Mesenchymal stem cell (in vitro differentiated cells and primary cell): ENCODE measurements around the gene SLC35F1.

Experiments
- DNase-seq: peaks from one replicate; pipeline ENCODE4 v3.0.0-alpha.2; 2013
- H2AFZ ChIP-seq: one replicate; pipeline ENCODE4 v1.6.1; 2013; ENCODE audit warnings: low read depth, mild to moderate bottlenecking, control low read depth, inconsistent platforms, low read length, moderate library complexity
- H2AK5ac ChIP-seq: 2 replicates; pipeline ENCODE4 v1.6.1; 2013; ENCODE audit warnings: low read length, moderate library complexity, mild to moderate bottlenecking, inconsistent platforms; ENCODE audit not compliant: severe bottlenecking
- H2BK120ac ChIP-seq: one replicate; pipeline ENCODE4 v1.6.1; 2013; ENCODE audit warnings: low read depth, mild to moderate bottlenecking, inconsistent platforms, low read length, moderate library complexity
- H2BK12ac ChIP-seq, 2 experiments: one replicate each; pipeline ENCODE4 v1.6.1; 2013; ENCODE audit warnings: inconsistent platforms in 2 of 2, low read length in 2 of 2, mild to moderate bottlenecking in 2 of 2, moderate library complexity in 2 of 2, control low read depth in 1 of 2
- H2BK15ac ChIP-seq: one replicate; pipeline ENCODE4 v1.6.1; 2013; ENCODE audit warnings: mild to moderate bottlenecking, low read depth, inconsistent platforms; ENCODE audit not compliant: poor library complexity, severe bottlenecking
- H2BK5ac ChIP-seq: 2 replicates; pipeline ENCODE4 v1.6.1; 2013; ENCODE audit warnings: low read depth, mild to moderate bottlenecking, low read length, control low read depth, inconsistent platforms; ENCODE audit not compliant: poor library complexity, severe bottlenecking
- H3K14ac ChIP-seq, 2 experiments: one replicate each; pipeline ENCODE4 v1.6.1; 2013; ENCODE audit warnings: inconsistent platforms in 2 of 2, low read length in 2 of 2, control low read depth in 1 of 2, mild to moderate bottlenecking in 1 of 2, moderate library complexity in 1 of 2
- H3K18ac ChIP-seq, 2 experiments: one replicate each; pipeline ENCODE4 v1.6.1; 2013; ENCODE audit warnings: inconsistent platforms in 2 of 2, low read length in 2 of 2, control low read depth in 1 of 2, low read depth in 1 of 2, mild to moderate bottlenecking in 1 of 2
- H3K23ac ChIP-seq, 2 experiments: one replicate each; pipeline ENCODE4 v1.6.1; 2013; ENCODE audit warnings: inconsistent platforms in 2 of 2, low read length in 2 of 2, mild to moderate bottlenecking in 2 of 2, moderate library complexity in 2 of 2, control low read depth in 1 of 2
- H3K27ac ChIP-seq: 2 replicates; pipeline ENCODE4 v1.5.1; 2013; ENCODE audit warnings: mild to moderate bottlenecking, moderate library complexity, low read length, control low read depth, inconsistent platforms; ENCODE audit not compliant: poor library complexity, severe bottlenecking
- H3K27me3 ChIP-seq, 2 experiments: 2 replicates each; pipeline versions ENCODE4 v1.6.1 to v1.7.0; 2013; ENCODE audit warnings: low read length in 2 of 2, mild to moderate bottlenecking in 2 of 2, moderate library complexity in 2 of 2, control low read depth in 1 of 2, inconsistent platforms in 1 of 2; ENCODE audit not compliant: control insufficient read depth in 1 of 2, insufficient read depth in 1 of 2
- H3K36me3 ChIP-seq, 2 experiments: 2 replicates each; pipeline versions ENCODE4 v1.6.1 to v1.7.0; 2013; ENCODE audit warnings: low read length in 2 of 2, control low read depth in 1 of 2, inconsistent platforms in 1 of 2, low read depth in 1 of 2, mild to moderate bottlenecking in 1 of 2; ENCODE audit not compliant: insufficient read depth in 2 of 2, control insufficient read depth in 1 of 2
- H3K4ac ChIP-seq, 2 experiments: one replicate each; pipeline ENCODE4 v1.6.1; 2013; ENCODE audit warnings: inconsistent platforms in 2 of 2, low read length in 2 of 2, mild to moderate bottlenecking in 2 of 2, moderate library complexity in 2 of 2, control low read depth in 1 of 2, low read depth in 1 of 2
- H3K4me1 ChIP-seq: 2 replicates; pipeline ENCODE4 v1.6.1; 2013; ENCODE audit warnings: low read depth, low read length, control low read depth; ENCODE audit not compliant: control insufficient read depth, insufficient read depth
- H3K4me2 ChIP-seq: 2 replicates; pipeline ENCODE4 v1.6.1; 2013; ENCODE audit warnings: low read length, mild to moderate bottlenecking, inconsistent platforms; ENCODE audit not compliant: poor library complexity, severe bottlenecking
- H3K4me3 ChIP-seq, 2 experiments: 2 replicates each; pipeline versions ENCODE4 v1.5.1 to v1.7.0; 2013; ENCODE audit warnings: low read length in 2 of 2, mild to moderate bottlenecking in 2 of 2, control low read depth in 1 of 2, low read depth in 1 of 2; ENCODE audit not compliant: insufficient read depth in 1 of 2
- H3K79me1 ChIP-seq: replicated peaks from 2 replicates; pipeline ENCODE4 v1.6.1; 2013; ENCODE audit warnings: mild to moderate bottlenecking, control low read depth, low read length, inconsistent platforms; ENCODE audit not compliant: poor library complexity, severe bottlenecking
- H3K9ac ChIP-seq: 2 replicates; pipeline ENCODE4 v1.7.0; 2013; ENCODE audit warnings: mild to moderate bottlenecking, low read length, moderate library complexity
- H3K9me3 ChIP-seq: 2 replicates; pipeline ENCODE4 v1.7.0; 2013; ENCODE audit warnings: mild to moderate bottlenecking, low read length; ENCODE audit not compliant: control insufficient read depth
- H4K8ac ChIP-seq: one replicate; pipeline ENCODE4 v1.6.1; 2013; ENCODE audit warnings: inconsistent platforms, mild to moderate bottlenecking, low read length, moderate library complexity
- H4K91ac ChIP-seq: one replicate; pipeline ENCODE4 v1.6.1; 2013; ENCODE audit warnings: mild to moderate bottlenecking, low read length, inconsistent platforms
- WGBS: methylation state at CpG from one replicate; pipeline ENCODE4 v1.1.7; 2013; ENCODE audit warnings: mixed read lengths; 5-methylcytosine and 5-hydroxymethylcytosine counted together

Gene SLC35F1

DNA sequence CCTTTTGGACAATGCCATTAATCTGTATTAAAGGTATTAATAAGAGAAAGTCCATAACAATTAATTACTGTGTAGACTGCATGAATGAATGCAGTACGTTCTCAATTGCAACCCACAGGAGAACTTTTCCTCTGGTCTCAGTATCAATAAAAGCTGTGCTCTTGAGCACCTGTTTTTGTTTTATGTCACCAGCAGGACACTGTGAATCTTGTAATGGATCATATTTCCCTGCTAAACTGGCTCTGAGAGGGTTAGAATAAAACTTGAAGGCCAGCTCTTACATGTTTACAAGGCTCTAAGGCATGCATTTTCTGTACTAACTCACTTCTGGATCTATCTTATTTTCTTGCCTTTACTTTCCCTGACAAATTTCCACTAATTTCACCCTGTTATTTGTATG, 426.7 kb downstream of the SLC35F1 start:
- Histone ChIP-seq H3K23ac (no peak overlapping the region), H3K14ac (no peak overlapping the region), H3K4me2 (no peak overlapping the region), H3K18ac (no peak overlapping the region), H2BK5ac (no peak overlapping the region), H3K27me3 (no peaks in the 10 kb centered on the region), H4K8ac (no peak overlapping the region), H2BK12ac (no peak overlapping the region), H3K9ac (no peak overlapping the region), H3K36me3 (no peaks in the 10 kb centered on the region), H3K4ac (no peak overlapping the region), H3K9me3 (no peaks in the 10 kb centered on the region), H2AK5ac (no peak overlapping the region), H2AFZ (no peak overlapping the region), H3K4me1 (no peaks in the 10 kb centered on the region), H2BK120ac (no peak overlapping the region), H4K91ac (no peak overlapping the region), H3K4me3 (no peak overlapping the region), H3K79me1 (no peaks in the 10 kb centered on the region), H3K27ac (no peak overlapping the region), H2BK15ac (no peak overlapping the region)
- DNase-seq: no peak
- 92% methylated on average over 1 of the region's 1 CpG for WGBS

DNA sequence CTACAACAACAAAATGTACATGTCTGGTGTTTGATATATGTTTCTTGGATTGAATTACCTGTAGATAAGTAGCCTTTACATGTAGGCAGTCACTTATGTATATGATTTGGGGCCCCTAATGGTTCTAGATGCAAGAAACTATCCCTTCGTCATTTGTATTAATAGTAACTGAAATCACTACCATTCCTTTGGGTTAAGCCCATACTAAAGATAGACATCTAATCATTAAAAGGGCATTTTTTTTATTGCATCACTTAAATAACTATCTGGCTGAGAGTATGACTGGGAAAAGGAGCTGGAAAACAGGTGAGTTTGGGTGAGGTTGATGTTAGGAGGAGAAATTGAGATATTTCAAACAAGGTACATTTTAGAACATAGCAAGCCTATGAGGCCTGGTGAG, 427.6 kb downstream of the SLC35F1 start:
- H3K9ac ChIP-seq: no peak overlapping the region
- H2BK120ac ChIP-seq: no peak overlapping the region
- DNase-seq: no peak
- H3K36me3 ChIP-seq: no peaks in the 10 kb centered on the region
- H3K4me1 ChIP-seq: no peaks in the 10 kb centered on the region
- H3K18ac ChIP-seq: no peak overlapping the region
- H3K27me3 ChIP-seq: no peaks in the 10 kb centered on the region
- H3K4me2 ChIP-seq: no peak overlapping the region
- H3K27ac ChIP-seq: no peak overlapping the region
- no peak overlapping the region for H3K4ac ChIP-seq
- no peak overlapping the region for H3K14ac ChIP-seq
- no peak overlapping the region for H2AFZ ChIP-seq
- no peak overlapping the region for H2BK12ac ChIP-seq
- no CpG with 5 or more reads among the region's 1 CpG for WGBS
- H4K8ac ChIP-seq: no peak overlapping the region
- H2AK5ac ChIP-seq: no peak overlapping the region
- no peak overlapping the region for H3K23ac ChIP-seq
- H2BK5ac ChIP-seq: no peak overlapping the region
- no peaks in the 10 kb centered on the region for H3K9me3 ChIP-seq
- no peak overlapping the region for H3K4me3 ChIP-seq
- H3K79me1 ChIP-seq: no peaks in the 10 kb centered on the region
- H2BK15ac ChIP-seq: no peak overlapping the region
- no peak overlapping the region for H4K91ac ChIP-seq

DNA sequence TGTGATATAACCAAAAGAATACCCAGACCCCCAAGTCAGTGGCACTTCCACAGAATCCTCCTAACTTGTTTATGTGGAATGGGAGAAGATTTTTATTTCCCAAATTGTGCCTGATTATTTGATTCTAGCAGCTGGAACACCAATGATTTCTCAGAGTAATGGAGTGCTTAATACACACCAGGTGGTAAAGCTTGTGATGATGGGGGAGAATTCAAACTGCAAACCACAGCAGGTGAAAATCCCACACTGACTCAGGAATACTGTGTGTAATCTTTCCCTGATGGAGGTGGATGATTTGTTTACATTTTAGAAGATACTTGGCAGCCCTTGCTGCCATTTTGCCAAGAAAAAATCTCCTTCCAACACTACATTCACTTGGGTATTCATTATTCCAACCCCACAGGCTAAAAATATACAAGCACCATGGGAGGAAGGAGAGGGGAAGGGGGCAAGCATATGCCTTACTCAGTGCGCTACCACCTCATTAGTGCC, 428.3 kb downstream of the SLC35F1 start:
- Histone ChIP-seq H3K27ac (no peak overlapping the region), H3K4ac (no peak overlapping the region), H2BK5ac (no peak overlapping the region), H2AK5ac (no peak overlapping the region), H2AFZ (no peak overlapping the region), H3K4me1 (no peaks in the 10 kb centered on the region), H3K23ac (no peak overlapping the region), H4K91ac (no peak overlapping the region), H2BK120ac (no peak overlapping the region), H3K14ac (no peak overlapping the region), H2BK12ac (no peak overlapping the region), H3K9ac (no peak overlapping the region), H4K8ac (no peak overlapping the region), H3K27me3 (no peaks in the 10 kb centered on the region), H3K36me3 (no peaks in the 10 kb centered on the region), H3K18ac (no peak overlapping the region), H3K79me1 (no peaks in the 10 kb centered on the region), H3K4me2 (no peak overlapping the region), H2BK15ac (no peak overlapping the region), H3K9me3 (no peaks in the 10 kb centered on the region), H3K4me3 (no peak overlapping the region)
- 56% methylated on average over 1 of the region's 1 CpG for WGBS
- DNase-seq: no peak

DNA sequence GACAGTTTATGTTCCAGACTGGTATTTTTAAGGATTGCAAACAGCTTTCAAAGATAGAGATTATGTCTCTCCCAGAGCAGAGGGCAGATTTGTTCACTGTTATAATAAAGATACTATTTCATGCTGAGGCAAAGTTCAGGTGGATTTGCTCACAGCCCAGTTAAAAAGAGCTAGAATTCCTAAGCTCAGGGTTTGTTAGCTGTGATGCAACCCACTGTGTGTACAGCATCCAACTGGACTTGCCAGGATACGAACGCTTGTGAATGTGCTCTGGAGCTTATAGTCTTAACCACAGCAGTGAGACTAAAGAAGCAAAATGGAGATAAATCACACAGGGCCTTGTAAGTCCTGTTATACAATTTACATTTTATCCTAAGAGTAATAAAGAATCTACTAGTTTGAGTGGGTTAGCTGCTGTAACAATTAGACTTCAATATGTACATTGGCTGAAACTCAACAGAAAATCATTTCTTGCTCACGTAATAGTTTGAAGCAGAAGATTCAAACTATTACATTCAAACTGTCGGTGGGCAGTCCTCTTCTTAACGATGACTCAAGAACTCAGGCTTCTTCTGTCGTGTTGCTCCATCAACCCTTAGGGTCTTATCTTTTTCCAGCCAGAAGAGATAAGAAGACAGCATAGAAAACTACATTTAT, 437.1 kb downstream of the SLC35F1 start:
- Histone ChIP-seq H3K9ac (no peak overlapping the region), H2BK12ac (no peak overlapping the region), H3K79me1 (no peaks in the 10 kb centered on the region), H2AK5ac (no peak overlapping the region), H2BK15ac (no peak overlapping the region), H3K23ac (no peak overlapping the region), H4K8ac (no peak overlapping the region), H2AFZ (no peak overlapping the region), H3K36me3 (no peaks in the 10 kb centered on the region), H3K27ac (no peak overlapping the region), H3K9me3 (peaks cover 9% of the 10 kb centered on the region), H2BK120ac (no peak overlapping the region), H3K27me3 (no peaks in the 10 kb centered on the region), H3K4me1 (no peaks in the 10 kb centered on the region), H3K4me2 (no peak overlapping the region), H4K91ac (no peak overlapping the region), H3K18ac (peak overlapping the region in 1 of 2 experiments; percentile 1), H3K4ac (peak overlapping the region in 1 of 2 experiments; percentile 24), H3K14ac (peak overlapping the region in 1 of 2 experiments; percentile 9), H3K4me3 (no peak overlapping the region), H2BK5ac (no peak overlapping the region)
- WGBS: 66% methylated on average over 6 of the region's 6 CpGs
- DNase-seq: peak; percentile 66
